WERI-Rb-1 (cell line): ENCODE results near the gene DAND5.

ENCODE experiments used
- DNase-seq: peaks from one replicate; pipeline ENCODE4 v3.0.0-alpha.2; 2020
- H3K27ac ChIP-seq: fragments of 250-450 bp; sonication (Bioruptor Pico); 2 replicates; pipeline ENCODE4 v1.5.1; 2020; ENCODE audit warnings: mild to moderate bottlenecking, moderate library complexity
- H3K27me3 ChIP-seq: fragments of 250-450 bp; sonication (Bioruptor Pico); 2 replicates; pipeline ENCODE4 v1.5.1; 2021; ENCODE audit warnings: mild to moderate bottlenecking, low read depth, moderate library complexity; ENCODE audit not compliant: insufficient read depth, severe bottlenecking
- H3K36me3 ChIP-seq: fragments of 250-450 bp; sonication (Bioruptor Pico); 2 replicates; pipeline ENCODE4 v1.5.1; 2020; ENCODE audit warnings: mild to moderate bottlenecking, moderate library complexity
- H3K4me3 ChIP-seq: 2 replicates; pipeline ENCODE4 v1.5.1; 2011; ENCODE audit warnings: low read depth, mild to moderate bottlenecking, control low read depth, low read length
- H3K9me3 ChIP-seq: fragments of 250-450 bp; sonication (Bioruptor Pico); 2 replicates; pipeline ENCODE4 v1.5.1; 2021; ENCODE audit warnings: mild to moderate bottlenecking, moderate library complexity; ENCODE audit not compliant: severe bottlenecking
- CTCF ChIP-seq: IDR thresholded peaks from 2 replicates; pipeline ENCODE4 v1.5.1; 2011; ENCODE audit warnings: low read depth, mild to moderate bottlenecking, control low read depth, inconsistent platforms, low read length

The DAND5 gene

GRCh38 chr19:12987190-12987589 is 17.8 kb downstream of the DAND5 start:
- Histone ChIP-seq H3K9me3 (no peaks in the 10 kb centered on the region), H3K27me3 (no peaks in the 10 kb centered on the region), H3K36me3 (no peaks in the 10 kb centered on the region), H3K4me3 (no peak overlapping the region), H3K27ac (no peak overlapping the region)
- no peak for TF ChIP-seq CTCF
- no peak for DNase-seq

DNA sequence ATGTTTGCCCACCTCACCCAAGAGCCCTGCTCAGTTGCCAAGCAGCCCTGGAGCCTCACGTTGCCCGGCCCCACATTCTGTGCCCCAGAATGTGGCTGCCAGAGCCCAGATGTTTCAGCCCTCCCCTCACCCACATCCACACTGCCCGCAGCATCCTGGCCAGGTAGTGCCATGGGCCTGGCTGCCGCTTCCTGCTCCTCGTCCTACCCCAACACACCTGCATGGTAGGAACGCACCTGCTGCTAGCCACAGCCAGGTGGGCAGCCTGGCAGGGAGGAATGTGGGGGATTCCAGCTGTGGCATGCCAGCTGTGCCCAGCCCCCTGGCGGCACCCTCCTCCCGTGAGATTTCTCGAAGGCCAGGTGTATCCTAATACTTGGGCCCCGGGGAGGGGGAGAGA is 18.4 kb downstream of the DAND5 start:
- Histone ChIP-seq H3K27ac (no peak overlapping the region), H3K27me3 (no peaks in the 10 kb centered on the region), H3K36me3 (no peaks in the 10 kb centered on the region), H3K9me3 (no peaks in the 10 kb centered on the region), H3K4me3 (no peak overlapping the region)
- no peak for DNase-seq
- no peak for TF ChIP-seq CTCF

DNA sequence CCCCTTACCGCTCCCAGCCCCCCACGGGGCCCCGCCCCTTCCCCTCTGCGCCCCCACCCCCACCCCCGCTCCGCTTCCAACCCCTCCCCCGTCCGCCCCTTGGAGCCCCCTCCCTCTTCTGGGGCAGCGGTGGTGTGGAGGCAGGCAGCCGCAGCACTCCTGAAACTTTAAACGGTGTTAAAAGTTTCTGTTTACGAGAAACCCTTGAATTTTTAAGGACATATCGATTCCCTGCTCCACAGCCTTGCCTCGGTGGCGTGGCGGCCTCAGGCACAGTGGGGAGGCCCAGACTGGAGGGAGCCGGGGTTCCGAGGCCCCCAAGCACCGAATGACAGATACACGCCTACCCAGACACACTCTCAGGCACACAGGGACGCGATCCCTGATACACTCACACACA is 21.1 kb downstream of the DAND5 start:
- Histone ChIP-seq H3K27me3 (peaks cover 3% of the 10 kb centered on the region), H3K36me3 (no peaks in the 10 kb centered on the region), H3K9me3 (no peaks in the 10 kb centered on the region), H3K27ac (no peak overlapping the region), H3K4me3 (no peak overlapping the region)
- no peak for TF ChIP-seq CTCF
- DNase-seq: no peak

DNA sequence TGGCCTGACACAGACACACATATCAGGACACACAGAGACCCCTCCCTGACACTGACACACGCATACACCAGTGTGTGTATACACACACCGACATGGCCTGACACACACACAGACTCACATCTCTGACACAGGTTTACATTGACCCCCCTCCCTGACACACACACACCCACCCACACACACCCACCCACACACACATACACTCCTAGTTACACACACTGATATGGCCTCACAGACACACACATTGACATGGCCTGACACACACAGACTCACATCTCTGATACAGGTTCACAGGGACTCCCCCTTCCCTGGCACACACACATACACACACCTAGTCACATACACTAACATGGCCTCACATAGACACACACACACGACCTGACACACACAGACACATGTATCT is 21.5 kb downstream of the DAND5 start:
- Histone ChIP-seq H3K27me3 (peaks cover 3% of the 10 kb centered on the region), H3K4me3 (no peak overlapping the region), H3K27ac (no peak overlapping the region), H3K36me3 (no peaks in the 10 kb centered on the region), H3K9me3 (no peaks in the 10 kb centered on the region)
- no peak for DNase-seq
- no peak for TF ChIP-seq CTCF

GRCh38 chr19:12991296-12991695 is 21.9 kb downstream of the DAND5 start:
- H3K4me3 ChIP-seq: no peak overlapping the region
- H3K9me3 ChIP-seq: no peaks in the 10 kb centered on the region
- H3K27me3 ChIP-seq: peaks cover 3% of the 10 kb centered on the region
- no peak for TF ChIP-seq CTCF
- no peak for DNase-seq
- no peak overlapping the region for H3K27ac ChIP-seq
- no peaks in the 10 kb centered on the region for H3K36me3 ChIP-seq

GRCh38 chr19:12992729-12993128 is 23.4 kb downstream of the DAND5 start:
- no peak overlapping the region for H3K27ac ChIP-seq
- TF ChIP-seq CTCF: no peak
- peaks cover 3% of the 10 kb centered on the region for H3K27me3 ChIP-seq
- no peaks in the 10 kb centered on the region for H3K9me3 ChIP-seq
- no peak overlapping the region for H3K4me3 ChIP-seq
- H3K36me3 ChIP-seq: no peaks in the 10 kb centered on the region
- DNase-seq: no peak
